BJ (cell line): ENCODE measurements around the gene ALOX5. TPM values are rescaled to one million over a fixed set of nuclear protein-coding genes. Genes with fewer than 3 reads are reported as not detected.

Source experiments
- CTCF ChIA-PET: fragments of 350-600 bp; formaldehyde crosslinking; extraction: SDS; loops from one replicate; lab custom pipeline; 2021; ENCODE audit warnings: antibody characterized with exemption, inconsistent platforms; lab: Yijun Ruan, JAX
- POLR2A ChIA-PET: fragments of 300-600 bp; sonication (Branson Sonifier 250); formaldehyde crosslinking; extraction: SDS; loops from one replicate; lab custom pipeline; 2021; ENCODE audit warnings: antibody characterized with exemption; lab: Charles Lee
- DNase-seq: peaks from one replicate; pipeline ENCODE4 v3.0.0-alpha.2; 2011; ENCODE audit warnings: low read depth
- H3K27me3 ChIP-seq: 2 replicates; pipeline ENCODE4 v1.6.0; 2011; ENCODE audit warnings: low read length; ENCODE audit not compliant: control insufficient read depth, insufficient read depth
- H3K36me3 ChIP-seq: 2 replicates; pipeline ENCODE4 v1.5.1; 2011; ENCODE audit warnings: low read length; ENCODE audit not compliant: control insufficient read depth, insufficient read depth
- H3K4me3 ChIP-seq: 2 replicates; pipeline ENCODE4 v1.5.1; 2011; ENCODE audit warnings: low read depth, mild to moderate bottlenecking, control low read depth, low read length
- polyA plus RNA-seq: library from polyadenylated mRNA; depleted of rRNA; stranded (reverse); fragments of >200 nt; gene quantifications from 2 replicates; pipeline ENCODE4 v1.2.3, GENCODE V29; 2011
- TF ChIP-seq, protein P1 (sequence below): IDR thresholded peaks from 2 replicates; pipeline ENCODE4 v1.5.1; 2011; ENCODE audit warnings: low read depth, mild to moderate bottlenecking, control low read depth, inconsistent platforms, low read length, moderate library complexity; ENCODE audit not compliant: insufficient read depth

The ALOX5 gene
- polyA plus RNA-seq, 1 experiment: not detected

DNA sequence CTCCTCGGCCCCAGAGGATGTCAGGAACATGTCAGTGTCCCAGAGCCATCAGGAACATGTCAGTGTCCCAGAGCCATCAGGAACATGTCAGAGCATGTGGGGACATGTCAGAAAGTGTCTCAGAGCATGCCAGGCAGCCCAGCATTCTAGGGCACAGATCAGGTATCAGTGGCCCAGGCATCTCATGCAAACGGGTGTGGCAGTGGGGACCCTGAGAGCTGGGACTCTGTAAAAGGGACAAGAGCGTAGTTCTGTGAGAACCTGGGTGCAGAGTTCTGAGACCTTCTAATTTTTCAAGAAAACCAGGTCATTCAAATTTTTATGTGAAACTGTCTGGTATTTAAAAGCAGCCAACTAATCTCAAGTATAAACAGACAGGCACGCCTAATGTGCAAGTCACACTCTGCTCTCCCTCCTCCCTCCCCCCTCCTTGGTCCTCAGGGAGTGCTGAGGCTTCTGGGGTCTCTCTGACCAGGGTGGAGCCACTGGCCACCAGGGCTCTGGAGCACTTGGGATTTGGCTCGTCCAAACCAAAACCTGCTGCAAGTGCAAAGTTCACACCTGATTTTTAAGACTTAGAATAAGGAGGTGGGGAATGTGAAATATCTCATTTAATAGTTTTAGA lies 64.6 kb downstream of the ALOX5 start:
- H3K36me3 ChIP-seq: no peaks in the 10 kb centered on the region
- ChIA-PET CTCF (no interaction called here), POLR2A (no interaction called here)
- H3K4me3 ChIP-seq: no peak overlapping the region
- H3K27me3 ChIP-seq: peaks cover 2% of the 10 kb centered on the region; the same call in 1 of the 2 replicates
- TF ChIP-seq, protein P1, sequence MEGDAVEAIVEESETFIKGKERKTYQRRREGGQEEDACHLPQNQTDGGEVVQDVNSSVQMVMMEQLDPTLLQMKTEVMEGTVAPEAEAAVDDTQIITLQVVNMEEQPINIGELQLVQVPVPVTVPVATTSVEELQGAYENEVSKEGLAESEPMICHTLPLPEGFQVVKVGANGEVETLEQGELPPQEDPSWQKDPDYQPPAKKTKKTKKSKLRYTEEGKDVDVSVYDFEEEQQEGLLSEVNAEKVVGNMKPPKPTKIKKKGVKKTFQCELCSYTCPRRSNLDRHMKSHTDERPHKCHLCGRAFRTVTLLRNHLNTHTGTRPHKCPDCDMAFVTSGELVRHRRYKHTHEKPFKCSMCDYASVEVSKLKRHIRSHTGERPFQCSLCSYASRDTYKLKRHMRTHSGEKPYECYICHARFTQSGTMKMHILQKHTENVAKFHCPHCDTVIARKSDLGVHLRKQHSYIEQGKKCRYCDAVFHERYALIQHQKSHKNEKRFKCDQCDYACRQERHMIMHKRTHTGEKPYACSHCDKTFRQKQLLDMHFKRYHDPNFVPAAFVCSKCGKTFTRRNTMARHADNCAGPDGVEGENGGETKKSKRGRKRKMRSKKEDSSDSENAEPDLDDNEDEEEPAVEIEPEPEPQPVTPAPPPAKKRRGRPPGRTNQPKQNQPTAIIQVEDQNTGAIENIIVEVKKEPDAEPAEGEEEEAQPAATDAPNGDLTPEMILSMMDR: no peak
- no peak for DNase-seq

DNA sequence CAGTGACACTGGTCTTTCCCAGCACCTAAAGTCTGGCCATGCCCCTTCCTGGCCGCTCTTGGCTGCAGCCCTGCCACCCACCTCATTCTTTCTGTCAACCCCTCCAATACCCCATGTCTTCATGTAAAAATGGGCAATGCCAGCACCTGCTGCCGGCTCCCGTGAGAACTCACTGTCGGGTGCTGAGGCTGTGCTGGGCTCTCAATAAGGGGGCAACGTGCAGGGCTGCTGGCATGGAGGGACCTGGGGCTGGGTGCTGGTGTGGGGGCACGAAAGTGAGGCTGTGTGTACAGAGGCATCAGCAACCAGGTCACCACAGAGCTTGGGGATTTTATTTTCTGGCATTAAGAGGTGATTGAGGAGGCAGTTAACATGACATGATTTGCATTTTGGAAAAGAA lies 65.3 kb downstream of the ALOX5 start:
- peaks cover 1% of the 10 kb centered on the region; the same call in 1 of the 2 replicates for H3K27me3 ChIP-seq
- TF ChIP-seq, protein P1: no peak
- ChIA-PET CTCF (no interaction called here), POLR2A (no interaction called here)
- no peak overlapping the region for H3K4me3 ChIP-seq
- DNase-seq: no peak
- no peaks in the 10 kb centered on the region for H3K36me3 ChIP-seq

DNA sequence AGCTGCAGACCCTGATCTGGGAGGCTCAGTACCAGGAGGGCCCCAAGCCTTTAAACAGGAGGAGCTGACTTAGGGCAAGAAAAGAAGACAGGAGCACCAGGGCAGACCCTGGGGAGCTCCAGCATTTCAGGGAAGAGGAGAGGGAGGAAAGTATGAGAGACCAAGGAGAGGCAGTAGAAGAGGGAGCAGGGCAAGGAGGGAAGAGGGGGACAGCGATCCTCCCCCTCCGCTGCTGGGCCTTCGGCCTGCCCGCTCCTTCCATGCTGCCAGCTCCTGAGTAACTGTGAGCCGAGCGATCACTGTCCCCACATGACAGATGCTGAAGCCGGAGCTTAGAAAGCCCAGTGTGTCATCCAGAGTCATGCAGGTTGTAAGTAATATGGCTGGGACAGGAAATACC lies 65.9 kb downstream of the ALOX5 start:
- ChIA-PET CTCF (interaction anchor here (1.2 kb wide), 2 partner anchors 11 to 25 kb away, joined by 3 to 4 read pairs; no protein-coding TSS in a partner anchor), POLR2A (no interaction called here)
- Histone ChIP-seq H3K36me3 (no peaks in the 10 kb centered on the region), H3K27me3 (no peaks in the 10 kb centered on the region; the same call in 1 of the 2 replicates), H3K4me3 (no peak overlapping the region)
- TF ChIP-seq, protein P1: no peak
- DNase-seq: no peak

DNA sequence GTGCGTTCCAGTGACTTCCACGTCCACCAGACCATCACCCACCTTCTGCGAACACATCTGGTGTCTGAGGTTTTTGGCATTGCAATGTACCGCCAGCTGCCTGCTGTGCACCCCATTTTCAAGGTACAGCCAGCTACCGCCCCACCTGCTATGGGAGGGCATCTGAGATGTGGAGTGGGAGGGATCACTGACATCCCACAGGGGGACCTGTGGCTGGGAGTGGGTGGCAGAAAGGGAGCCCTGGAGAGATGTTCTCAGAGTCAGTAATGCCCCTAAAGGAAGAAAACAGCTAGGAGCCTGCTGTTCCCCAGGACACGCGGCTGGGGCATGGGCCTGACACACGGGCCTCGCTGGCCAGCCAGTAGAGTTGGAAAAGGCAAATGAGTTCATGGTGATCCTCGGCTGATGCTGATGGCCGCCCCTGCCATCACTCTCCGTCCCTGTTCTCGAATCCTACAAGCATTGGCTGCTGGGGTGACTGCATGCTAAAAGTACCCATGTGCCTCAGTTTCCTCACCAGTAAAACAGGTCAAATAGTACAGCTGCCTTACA lies 66.6 kb downstream of the ALOX5 start:
- CTCF ChIA-PET: interaction anchor here (1.2 kb wide), 2 partner anchors 10 to 24 kb away, joined by 3 to 4 read pairs; no protein-coding TSS in a partner anchor
- DNase-seq: no peak
- TF ChIP-seq, protein P1: no peak

More for the DNA sequence above, 66.6 kb downstream of the ALOX5 start:
- no peaks in the 10 kb centered on the region; the same call in 1 of the 2 replicates for H3K27me3 ChIP-seq
- H3K36me3 ChIP-seq: no peaks in the 10 kb centered on the region
- no peak overlapping the region for H3K4me3 ChIP-seq
- POLR2A ChIA-PET: no interaction called here
